MM.1S (cell line): ENCODE data around the gene SPTBN1.

ENCODE experiments used
- DNase-seq: peaks from one replicate; pipeline ENCODE4 v3.0.0-alpha.2; 2015
- H2AFZ ChIP-seq: fragments of 300-600 bp; sonication (generic); 2 replicates; pipeline ENCODE4 v1.6.0; 2016; ENCODE audit warnings: antibody characterized with exemption, low read length
- H3F3A ChIP-seq: fragments of 300-600 bp; sonication (generic); 2 replicates; pipeline ENCODE4 v1.6.1; 2016; ENCODE audit warnings: mild to moderate bottlenecking, antibody characterized with exemption, low read length, moderate library complexity, mixed read lengths; ENCODE audit not compliant: insufficient read depth
- H3K27ac ChIP-seq: fragments of 300-600 bp; sonication (generic); 2 replicates; pipeline ENCODE4 v1.5.1; 2016; ENCODE audit warnings: mild to moderate bottlenecking, low read length
- H3K27me3 ChIP-seq: fragments of 300-600 bp; sonication (generic); replicated peaks from 2 replicates; pipeline ENCODE4 v1.6.0; 2016; ENCODE audit warnings: low read length; ENCODE audit not compliant: insufficient read depth
- H3K36me3 ChIP-seq: fragments of 300-600 bp; sonication (generic); replicated peaks from 2 replicates; pipeline ENCODE4 v1.6.1; 2016; ENCODE audit warnings: mild to moderate bottlenecking, low read length, mixed read lengths; ENCODE audit not compliant: insufficient read depth
- H3K4me1 ChIP-seq: fragments of 300-600 bp; sonication (generic); 2 replicates; pipeline ENCODE4 v1.6.1; 2016; ENCODE audit warnings: low read length, mixed read lengths
- H3K4me2 ChIP-seq: fragments of 300-600 bp; sonication (generic); 2 replicates; pipeline ENCODE4 v1.6.0; 2016; ENCODE audit warnings: low read depth, low read length
- H3K4me3 ChIP-seq: fragments of 300-600 bp; sonication (generic); 2 replicates; pipeline ENCODE4 v1.5.1; 2016; ENCODE audit warnings: low read length, mixed read lengths
- H3K79me2 ChIP-seq: fragments of 300-600 bp; sonication (generic); 2 replicates; pipeline ENCODE4 v1.6.1; 2016; ENCODE audit warnings: mixed run types, low read length, mixed read lengths
- H3K9ac ChIP-seq: fragments of 300-600 bp; sonication (generic); 2 replicates; pipeline ENCODE4 v1.6.1; 2016; ENCODE audit warnings: low read length, mixed read lengths
- H3K9me2 ChIP-seq: fragments of 300-600 bp; sonication (generic); replicated peaks from 2 replicates; pipeline ENCODE4 v1.6.1; 2016; ENCODE audit warnings: mild to moderate bottlenecking, low read length, mixed read lengths; ENCODE audit not compliant: insufficient read depth
- H3K9me3 ChIP-seq: fragments of 300-600 bp; sonication (generic); replicated peaks from 2 replicates; pipeline ENCODE4 v1.6.1; 2016; ENCODE audit warnings: mild to moderate bottlenecking, low read length, mixed read lengths; ENCODE audit not compliant: insufficient read depth
- H4K20me1 ChIP-seq: fragments of 300-600 bp; sonication (generic); 2 replicates; pipeline ENCODE4 v1.6.1; 2016; ENCODE audit warnings: mild to moderate bottlenecking, low read length, moderate library complexity, mixed read lengths; ENCODE audit not compliant: insufficient read depth
- EZH2 ChIP-seq: fragments of 300-600 bp; sonication (generic); optimal IDR thresholded peaks from 2 replicates; pipeline ENCODE3; 2017; ENCODE audit warnings: low read depth, mild to moderate bottlenecking, antibody characterized with exemption, low read length, mixed read lengths
- EZH2phosphoT487 ChIP-seq: fragments of 300-600 bp; sonication (generic); IDR thresholded peaks from 2 replicates; pipeline ENCODE4 v1.6.1; 2018; ENCODE audit warnings: antibody characterized with exemption, low read length
- TF ChIP-seq, protein P1 (sequence below): fragments of 300-600 bp; sonication (generic); IDR thresholded peaks from 2 replicates; pipeline ENCODE4 v1.5.1; 2016; ENCODE audit warnings: antibody characterized with exemption, low read length, mixed read lengths

The SPTBN1 gene

DNA sequence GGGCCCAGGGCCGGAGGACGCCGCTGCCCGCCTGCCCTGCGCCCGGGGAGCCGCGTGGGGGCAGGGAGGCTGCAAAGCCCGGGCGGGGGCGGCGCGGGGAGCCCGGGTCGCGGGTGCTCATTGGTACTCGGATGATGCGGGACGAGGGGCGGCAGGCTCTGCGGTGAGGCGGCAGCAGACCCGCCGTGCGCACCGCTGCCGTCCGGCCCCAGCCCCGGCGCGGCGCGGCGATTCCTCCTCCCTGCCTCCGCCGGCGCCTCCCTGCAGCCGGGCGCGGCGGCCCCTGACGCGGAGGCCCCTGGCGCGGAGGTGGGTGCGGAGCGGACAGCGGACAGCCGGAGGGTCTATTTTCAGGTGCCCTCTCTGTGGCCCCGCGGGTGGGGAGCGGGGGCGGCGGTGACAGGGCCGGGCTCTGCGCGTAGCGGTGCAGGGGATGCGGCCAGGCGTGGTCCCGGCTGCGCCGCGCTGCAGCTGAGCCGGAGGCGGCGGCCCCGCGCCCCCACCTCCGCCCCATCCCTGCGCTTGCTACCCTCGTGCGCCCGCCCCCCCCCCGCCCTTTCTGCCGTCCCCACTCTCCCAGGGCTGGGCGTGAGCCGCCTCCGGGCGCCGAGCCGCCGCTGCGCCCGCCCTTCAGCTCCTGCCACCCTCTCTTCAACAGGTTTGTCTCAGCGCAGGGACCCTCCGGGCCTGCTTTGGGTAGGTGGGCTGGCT, 640 bp downstream of the SPTBN1 start:
- Histone ChIP-seq H3F3A (peaks cover 13% of the 10 kb centered on the region), H3K4me3 (peak overlapping the region; percentile 82), H4K20me1 (no peaks in the 10 kb centered on the region), H3K79me2 (peaks cover 19% of the 10 kb centered on the region), H3K9me2 (no peaks in the 10 kb centered on the region), H3K4me1 (peaks cover 11% of the 10 kb centered on the region; the same call in 1 of the 2 replicates), H3K4me2 (peak overlapping the region; percentile 93), H2AFZ (peak overlapping the region; percentile 70), H3K36me3 (no peaks in the 10 kb centered on the region), H3K9ac (peak overlapping the region; percentile 34; the same call in 1 of the 2 replicates), H3K9me3 (no peaks in the 10 kb centered on the region), H3K27me3 (no peaks in the 10 kb centered on the region), H3K27ac (no peak overlapping the region)
- DNase-seq = peak; percentile 30
- no peak for TF ChIP-seq EZH2
- TF ChIP-seq, protein P1, sequence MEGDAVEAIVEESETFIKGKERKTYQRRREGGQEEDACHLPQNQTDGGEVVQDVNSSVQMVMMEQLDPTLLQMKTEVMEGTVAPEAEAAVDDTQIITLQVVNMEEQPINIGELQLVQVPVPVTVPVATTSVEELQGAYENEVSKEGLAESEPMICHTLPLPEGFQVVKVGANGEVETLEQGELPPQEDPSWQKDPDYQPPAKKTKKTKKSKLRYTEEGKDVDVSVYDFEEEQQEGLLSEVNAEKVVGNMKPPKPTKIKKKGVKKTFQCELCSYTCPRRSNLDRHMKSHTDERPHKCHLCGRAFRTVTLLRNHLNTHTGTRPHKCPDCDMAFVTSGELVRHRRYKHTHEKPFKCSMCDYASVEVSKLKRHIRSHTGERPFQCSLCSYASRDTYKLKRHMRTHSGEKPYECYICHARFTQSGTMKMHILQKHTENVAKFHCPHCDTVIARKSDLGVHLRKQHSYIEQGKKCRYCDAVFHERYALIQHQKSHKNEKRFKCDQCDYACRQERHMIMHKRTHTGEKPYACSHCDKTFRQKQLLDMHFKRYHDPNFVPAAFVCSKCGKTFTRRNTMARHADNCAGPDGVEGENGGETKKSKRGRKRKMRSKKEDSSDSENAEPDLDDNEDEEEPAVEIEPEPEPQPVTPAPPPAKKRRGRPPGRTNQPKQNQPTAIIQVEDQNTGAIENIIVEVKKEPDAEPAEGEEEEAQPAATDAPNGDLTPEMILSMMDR = no peak
- TF ChIP-seq EZH2phosphoT487 = no peak

DNA sequence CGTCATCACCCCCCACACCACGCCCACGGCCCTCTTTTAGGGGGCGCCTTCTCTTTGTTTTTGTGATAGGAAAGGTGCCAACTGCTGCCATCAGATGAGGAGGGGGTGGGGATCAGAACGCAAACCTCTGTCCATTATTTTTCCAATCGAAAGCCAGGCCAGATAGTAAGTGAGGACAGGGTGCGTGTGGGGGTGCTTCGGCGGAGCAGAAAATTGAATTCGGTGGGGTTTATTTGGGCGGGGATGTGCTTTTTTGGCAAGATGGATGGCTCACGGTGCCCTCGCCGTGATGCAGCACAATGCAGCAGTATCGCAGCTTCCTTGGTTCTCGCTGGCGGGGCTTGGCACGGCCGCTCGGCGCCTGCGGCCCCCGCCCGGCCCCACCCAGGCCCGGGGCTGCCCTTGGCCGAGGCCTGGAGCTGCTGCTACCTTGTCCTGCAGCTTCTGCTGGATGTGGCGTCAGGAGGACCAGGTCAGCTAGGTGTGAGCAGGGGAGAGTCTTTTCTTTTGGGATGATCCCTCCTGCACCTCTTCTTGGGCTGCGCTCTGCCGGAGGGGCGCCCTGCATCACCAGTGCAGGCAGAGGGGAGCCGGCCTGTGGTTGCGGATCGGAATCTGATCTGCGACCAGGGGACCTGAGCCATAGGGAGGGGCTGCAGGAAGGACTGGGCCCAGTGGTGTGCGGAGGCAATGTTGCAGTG, 1.3 kb downstream of the SPTBN1 start:
- H2AFZ ChIP-seq = peak overlapping the region; percentile 70
- peak; percentile 36 for DNase-seq
- no peaks in the 10 kb centered on the region for H4K20me1 ChIP-seq
- peak overlapping the region; percentile 93 for H3K4me2 ChIP-seq
- H3K27me3 ChIP-seq = no peaks in the 10 kb centered on the region
- H3F3A ChIP-seq = peaks cover 13% of the 10 kb centered on the region
- no peaks in the 10 kb centered on the region for H3K9me3 ChIP-seq
- H3K79me2 ChIP-seq = peaks cover 19% of the 10 kb centered on the region
- H3K4me3 ChIP-seq = peak overlapping the region; percentile 81
- no peak for TF ChIP-seq EZH2phosphoT487
- TF ChIP-seq, protein P1 = no peak
- TF ChIP-seq EZH2 = no peak
- H3K36me3 ChIP-seq = no peaks in the 10 kb centered on the region
- peaks cover 11% of the 10 kb centered on the region; the same call in 1 of the 2 replicates for H3K4me1 ChIP-seq
- H3K27ac ChIP-seq = no peak overlapping the region
- H3K9me2 ChIP-seq = no peaks in the 10 kb centered on the region
- H3K9ac ChIP-seq = peak overlapping the region; percentile 34; the same call in 1 of the 2 replicates

DNA sequence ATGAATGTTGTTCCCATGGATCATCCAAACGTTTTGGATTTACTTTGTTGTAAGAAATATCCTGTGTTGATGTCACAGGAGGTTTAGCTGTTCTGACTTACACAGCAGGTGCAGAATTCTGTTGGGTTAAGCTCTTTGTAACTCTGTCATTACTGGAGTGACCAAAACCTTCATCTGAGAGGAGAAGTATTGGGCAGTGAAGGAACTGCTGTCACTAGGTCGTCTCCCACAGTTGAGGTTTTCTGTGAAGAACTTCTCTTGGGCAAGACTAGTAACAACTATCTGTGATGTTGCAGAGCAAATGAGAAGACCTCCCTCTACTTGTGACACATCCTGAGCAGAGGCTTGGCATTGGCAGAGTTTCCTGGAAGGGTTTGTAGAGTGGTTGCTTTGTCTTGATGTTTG, 2.9 kb downstream of the SPTBN1 start:
- H3F3A ChIP-seq = peaks cover 13% of the 10 kb centered on the region

More for the DNA sequence above, 2.9 kb downstream of the SPTBN1 start:
- peaks cover 11% of the 10 kb centered on the region; the same call in 1 of the 2 replicates for H3K4me1 ChIP-seq
- H3K9me2 ChIP-seq = no peaks in the 10 kb centered on the region
- no peaks in the 10 kb centered on the region for H3K36me3 ChIP-seq
- peaks cover 30% of the 10 kb centered on the region for H3K79me2 ChIP-seq
- H3K9ac ChIP-seq = no peak overlapping the region
- TF ChIP-seq, protein P1 = no peak
- no peak for TF ChIP-seq EZH2
- TF ChIP-seq EZH2phosphoT487 = no peak
- DNase-seq = no peak
- no peak overlapping the region for H2AFZ ChIP-seq
- no peaks in the 10 kb centered on the region for H3K9me3 ChIP-seq
- H4K20me1 ChIP-seq = no peaks in the 10 kb centered on the region
- H3K4me3 ChIP-seq = no peak overlapping the region
- no peak overlapping the region for H3K27ac ChIP-seq
- H3K27me3 ChIP-seq = no peaks in the 10 kb centered on the region
- no peak overlapping the region for H3K4me2 ChIP-seq
